ENCODE measurements around the gene GREB1. TPM values are rescaled to one million over a fixed set of nuclear protein-coding genes. Genes with fewer than 3 reads are reported as not detected.

The GREB1 gene
- total and polyA plus RNA-seq, 2 of the 4 experiments (the other 2 are of a cell fraction): 0.05 TPM; not detected in 1

DNA sequence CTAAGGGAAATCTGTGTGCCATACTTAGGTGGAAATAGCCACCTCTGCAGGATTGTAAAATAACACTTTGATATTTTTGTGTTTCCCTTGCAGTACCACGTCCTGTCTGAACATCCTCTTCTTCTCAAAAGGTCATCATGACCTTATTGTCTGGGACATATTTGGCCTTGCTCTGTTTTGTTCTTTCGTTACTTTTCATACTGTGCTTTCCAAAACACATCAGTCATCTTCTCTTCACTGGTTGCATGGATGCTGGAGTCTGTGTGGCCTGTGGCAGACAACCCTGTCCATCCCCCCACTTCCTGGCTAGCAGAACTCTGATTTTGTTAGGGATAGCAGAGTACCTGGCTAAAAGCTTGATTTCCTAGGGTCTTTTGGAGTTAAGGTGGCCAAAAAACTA lies 9.4 kb upstream of the GREB1 start:
- H3K27me3 ChIP-seq (ENCODE audit: control insufficient read depth, insufficient read depth, low read length): peaks cover 15% of the 10 kb centered on the region
- no CpG with 5 or more reads among the region's 2 CpGs for WGBS, 2 experiments (ENCODE audit: extremely low coverage in 2 of 2, insufficient read length in 1 of 2)
- DNase-seq (no peak), ATAC-seq (ENCODE audit: low read depth) (no peak)
- no peak overlapping the region for H4K91ac ChIP-seq (ENCODE audit: insufficient read depth, low read depth, low read length)
- H2BK15ac ChIP-seq (ENCODE audit: low read depth, low read length): no peak overlapping the region
- no peak overlapping the region for H3K4me3 ChIP-seq (ENCODE audit: insufficient read depth, low read depth, low read length)
- H3K4ac ChIP-seq (ENCODE audit: low read depth, low read length): no peak overlapping the region
- H4K5ac ChIP-seq (ENCODE audit: low read depth, low read length): no peak overlapping the region
- ChIA-PET CTCF (no interaction called here), POLR2A (ENCODE audit: unreplicated experiment) (no interaction called here)
- H2AK9ac ChIP-seq (replicated peaks; ENCODE audit: low read depth, low read length, poor library complexity): no peak overlapping the region
- in situ Hi-C loops (cut with MboI; ENCODE audit: low sequenced_read_pairs) (no loop called here), dilution Hi-C loops (cut with HindIII; ENCODE audit: low sequenced_read_pairs, unreplicated experiment) (no loop called here), intact Hi-C loops (cut with micrococcal nuclease) (no loop called here)
- TF ChIP-seq MAFK (IDR thresholded peaks at IDR 0.05; ENCODE audit: low read depth, low read length) (no peak), CEBPB (IDR thresholded peaks at IDR 0.05; ENCODE audit: low read depth, low read length) (no peak), POLR2A (IDR thresholded peaks at IDR 0.05; ENCODE audit: low read depth, low read length) (no peak), MXI1 (IDR thresholded peaks at IDR 0.05; ENCODE audit: borderline replicate concordance, low read depth, low read length) (no peak), BHLHE40 (IDR thresholded peaks at IDR 0.05; ENCODE audit: low read depth, low read length) (no peak), RCOR1 (IDR thresholded peaks at IDR 0.05; ENCODE audit: insufficient replicate concordance, low read length) (no peak), MAZ (IDR thresholded peaks at IDR 0.05; ENCODE audit: borderline replicate concordance, low read depth, low read length) (no peak)
- TF ChIP-seq, protein P1, sequence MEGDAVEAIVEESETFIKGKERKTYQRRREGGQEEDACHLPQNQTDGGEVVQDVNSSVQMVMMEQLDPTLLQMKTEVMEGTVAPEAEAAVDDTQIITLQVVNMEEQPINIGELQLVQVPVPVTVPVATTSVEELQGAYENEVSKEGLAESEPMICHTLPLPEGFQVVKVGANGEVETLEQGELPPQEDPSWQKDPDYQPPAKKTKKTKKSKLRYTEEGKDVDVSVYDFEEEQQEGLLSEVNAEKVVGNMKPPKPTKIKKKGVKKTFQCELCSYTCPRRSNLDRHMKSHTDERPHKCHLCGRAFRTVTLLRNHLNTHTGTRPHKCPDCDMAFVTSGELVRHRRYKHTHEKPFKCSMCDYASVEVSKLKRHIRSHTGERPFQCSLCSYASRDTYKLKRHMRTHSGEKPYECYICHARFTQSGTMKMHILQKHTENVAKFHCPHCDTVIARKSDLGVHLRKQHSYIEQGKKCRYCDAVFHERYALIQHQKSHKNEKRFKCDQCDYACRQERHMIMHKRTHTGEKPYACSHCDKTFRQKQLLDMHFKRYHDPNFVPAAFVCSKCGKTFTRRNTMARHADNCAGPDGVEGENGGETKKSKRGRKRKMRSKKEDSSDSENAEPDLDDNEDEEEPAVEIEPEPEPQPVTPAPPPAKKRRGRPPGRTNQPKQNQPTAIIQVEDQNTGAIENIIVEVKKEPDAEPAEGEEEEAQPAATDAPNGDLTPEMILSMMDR (conservative IDR thresholded peaks at IDR 0.05; ENCODE audit: low read depth, low read length): no peak
- TF ChIP-seq, protein P2, sequence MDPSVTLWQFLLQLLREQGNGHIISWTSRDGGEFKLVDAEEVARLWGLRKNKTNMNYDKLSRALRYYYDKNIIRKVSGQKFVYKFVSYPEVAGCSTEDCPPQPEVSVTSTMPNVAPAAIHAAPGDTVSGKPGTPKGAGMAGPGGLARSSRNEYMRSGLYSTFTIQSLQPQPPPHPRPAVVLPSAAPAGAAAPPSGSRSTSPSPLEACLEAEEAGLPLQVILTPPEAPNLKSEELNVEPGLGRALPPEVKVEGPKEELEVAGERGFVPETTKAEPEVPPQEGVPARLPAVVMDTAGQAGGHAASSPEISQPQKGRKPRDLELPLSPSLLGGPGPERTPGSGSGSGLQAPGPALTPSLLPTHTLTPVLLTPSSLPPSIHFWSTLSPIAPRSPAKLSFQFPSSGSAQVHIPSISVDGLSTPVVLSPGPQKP (IDR thresholded peaks at IDR 0.05; ENCODE audit: borderline replicate concordance, low read depth, low read length): no peak
- H3K4me1 ChIP-seq (ENCODE audit: control insufficient read depth, insufficient read depth, low read length): no peaks in the 10 kb centered on the region
- no peak overlapping the region for H3K27ac ChIP-seq (ENCODE audit: insufficient read depth, low read length)
- H3K56ac ChIP-seq (ENCODE audit: extremely low read depth, insufficient read depth, low read length): no peak overlapping the region
- no peak overlapping the region for H2BK5ac ChIP-seq (ENCODE audit: low read depth, low read length, poor library complexity, severe bottlenecking)
- no peak overlapping the region for H3K18ac ChIP-seq (ENCODE audit: low read depth, low read length)
- H4K8ac ChIP-seq (ENCODE audit: low read depth in 2 of 2, low read length in 2 of 2): no peak overlapping the region
- no peak overlapping the region for H3K9ac ChIP-seq (ENCODE audit: low read depth, low read length)
- no peaks in the 10 kb centered on the region for H3K9me1 ChIP-seq (ENCODE audit: insufficient read depth, low read length)
- H2BK20ac ChIP-seq (ENCODE audit: low read depth, low read length): no peak overlapping the region
- H3K14ac ChIP-seq (replicated peaks; ENCODE audit: low read depth, low read length): no peak overlapping the region
- H2AK5ac ChIP-seq (ENCODE audit: low read depth, low read length): no peak overlapping the region
- H3K79me1 ChIP-seq (ENCODE audit: low read depth in 1 of 2, low read length in 2 of 2): no peaks in the 10 kb centered on the region
- H3K36me3 ChIP-seq (ENCODE audit: control insufficient read depth, insufficient read depth, low read length): no peaks in the 10 kb centered on the region
- H2BK120ac ChIP-seq (ENCODE audit: low read depth, low read length): no peak overlapping the region
- no peak overlapping the region for H3K4me2 ChIP-seq (ENCODE audit: low read depth, low read length)
- no peak overlapping the region for H2AFZ ChIP-seq (replicated peaks; ENCODE audit: low read length, poor library complexity)
- no peaks in the 10 kb centered on the region for H3K9me3 ChIP-seq (ENCODE audit: control insufficient read depth, insufficient read depth, low read length)
- no TSS peak for BruUV-seq (replicated peaks)
- H4K20me1 ChIP-seq (ENCODE audit: insufficient read depth, low read length): no peaks in the 10 kb centered on the region
- H3K23ac ChIP-seq (ENCODE audit: low read depth, low read length): no peak overlapping the region

Data from IMR-90 (cell line).